Stimulated activated naive CD8-positive, alpha-beta T cell treated with anti-CD3 and anti-CD28 coated beads, Interleukin-15, amount 100 ng/mL, for 72 hours (primary cell): ENCODE measurements around the gene YPEL4.
"Not testable (repeated sequence)": the region's sequence is repeated elsewhere in the genome, so short reads cannot be mapped to it uniquely, and the experiment has no call there.

Source experiments
- ATAC-seq: fragments of 150-1000 bp; cut with Tn5 transposase; 2 replicates; pipeline ENCODE4 v1.10.0; 2021; ENCODE audit warnings: mild to moderate bottlenecking, moderate library complexity
- DNase-seq, 2 donors: peaks; one replicate each; pipeline ENCODE4 v3.0.0; 2021 to 2022
- H3K27ac Mint-ChIP-seq, 2 donors: one replicate each; pipeline ENCODE4 v1.8.0; 2022; ENCODE audit warnings: mild to moderate bottlenecking in 2 of 2, mixed read lengths in 2 of 2, moderate library complexity in 2 of 2
- H3K27me3 Mint-ChIP-seq: one replicate; pipeline ENCODE4 v1.8.0; 2022; ENCODE audit warnings: mixed read lengths
- H3K4me1 Mint-ChIP-seq: one replicate; pipeline ENCODE4 v1.8.0; 2022; ENCODE audit warnings: mild to moderate bottlenecking, mixed read lengths
- H3K4me3 Mint-ChIP-seq, 2 donors: one replicate each; pipeline ENCODE4 v1.8.0; 2022; ENCODE audit warnings: mild to moderate bottlenecking in 2 of 2, mixed read lengths in 2 of 2, moderate library complexity in 1 of 2
- H3K9me3 Mint-ChIP-seq, 2 donors: one replicate each; pipeline ENCODE4 v1.8.0; 2022; ENCODE audit warnings: mixed read lengths in 2 of 2

The YPEL4 gene

GRCh38 chr11:57657194-57658022 lies 7.7 kb upstream of the YPEL4 start, which contains the start of gene CLP1:
TSS of gene CLP1 (plus strand) at chr11:57657762. CDS start at chr11:57659477, 1,715 bp downstream.
- Mint-ChIP-seq H3K9me3 (no peaks in the 10 kb centered on the region), H3K27ac (peak within 1 kb of the TSS; percentile 95 to 99), H3K27me3 (no peaks in the 10 kb centered on the region), H3K4me3 (peak within 1 kb of the TSS; percentile 99 to 100), H3K4me1 (peaks cover 53% of the 10 kb centered on the region)
- peak; percentile 95 to 98 for DNase-seq
- peak; percentile 99 for ATAC-seq

DNA sequence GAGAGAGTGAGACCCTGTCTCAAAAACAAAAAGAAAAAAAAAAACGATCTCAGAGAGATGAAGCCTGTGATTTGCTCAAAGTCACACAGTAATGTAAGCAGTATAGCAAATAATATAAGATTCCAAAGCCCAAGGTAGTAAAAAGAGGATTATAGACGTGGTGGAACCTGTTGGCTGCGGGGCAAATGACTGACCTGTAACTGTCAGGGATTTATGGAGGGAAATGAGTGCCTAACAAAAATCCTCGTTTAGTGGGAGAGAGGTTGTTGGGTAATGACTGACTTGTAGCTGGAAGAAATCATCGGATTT lies 7.1 kb upstream of the YPEL4 start:
- H3K27me3 Mint-ChIP-seq: no peaks in the 10 kb centered on the region
- DNase-seq (no peak), ATAC-seq (no peak)
- H3K27ac Mint-ChIP-seq: peak overlapping the region in 1 of 2 donors; percentile 99
- H3K4me3 Mint-ChIP-seq: peak overlapping the region; percentile 71 to 100
- H3K9me3 Mint-ChIP-seq: no peaks in the 10 kb centered on the region
- peaks cover 49% of the 10 kb centered on the region for H3K4me1 Mint-ChIP-seq

GRCh38 chr11:57653163-57653562 lies 3.5 kb upstream of the YPEL4 start:
- ATAC-seq (no peak), DNase-seq (no peak)
- Mint-ChIP-seq H3K9me3 (no peaks in the 10 kb centered on the region), H3K4me3 (peak overlapping the region; percentile 0 to 62), H3K27ac (no peak overlapping the region), H3K4me1 (peaks cover 52% of the 10 kb centered on the region), H3K27me3 (peaks cover 12% of the 10 kb centered on the region)

GRCh38 chr11:57652662-57653061 lies 3.0 kb upstream of the YPEL4 start:
- Mint-ChIP-seq H3K4me3 (peak overlapping the region; percentile 47 to 62), H3K4me1 (peaks cover 52% of the 10 kb centered on the region), H3K9me3 (no peaks in the 10 kb centered on the region), H3K27me3 (peaks cover 17% of the 10 kb centered on the region), H3K27ac (peak overlapping the region in 1 of 2 donors; percentile 64)
- ATAC-seq (no peak), DNase-seq (no peak)

- DNase-seq, ATAC-seq, H3K9me3 Mint-ChIP-seq, H3K27ac Mint-ChIP-seq: not testable (repeated sequence)
- H3K4me1 Mint-ChIP-seq: peaks cover 53% of the 10 kb centered on the region
- peaks cover 21% of the 10 kb centered on the region for H3K27me3 Mint-ChIP-seq
- H3K4me3 Mint-ChIP-seq: peak overlapping the region; percentile 47 to 62
Measured at GRCh38 chr11:57652230-57652629, 2.5 kb upstream of the YPEL4 start.

DNA sequence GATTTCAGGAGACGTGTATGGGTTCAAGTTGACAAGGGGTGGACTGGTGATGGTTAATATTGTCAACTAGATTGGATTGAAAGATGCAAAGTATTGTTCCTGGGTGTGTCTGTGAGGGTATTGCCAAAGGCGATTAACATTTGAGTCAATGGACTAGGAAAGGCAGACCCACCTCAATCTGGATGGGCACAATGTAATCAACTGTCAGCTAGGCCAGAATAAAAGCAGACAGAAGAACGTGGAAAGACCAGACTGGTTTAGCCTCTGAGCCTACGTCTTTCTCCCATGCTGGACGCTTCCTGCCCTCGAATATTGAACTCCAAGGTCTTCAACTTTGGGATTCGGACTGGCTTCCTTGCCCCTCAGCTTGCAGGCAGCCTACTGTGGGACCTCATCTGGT lies 1.7 kb upstream of the YPEL4 start:
- Mint-ChIP-seq H3K27me3 (peaks cover 29% of the 10 kb centered on the region), H3K27ac (no peak overlapping the region), H3K4me1 (peaks cover 54% of the 10 kb centered on the region), H3K9me3 (no peaks in the 10 kb centered on the region), H3K4me3 (no peak overlapping the region)
- ATAC-seq: no peak
- DNase-seq: no peak

DNA sequence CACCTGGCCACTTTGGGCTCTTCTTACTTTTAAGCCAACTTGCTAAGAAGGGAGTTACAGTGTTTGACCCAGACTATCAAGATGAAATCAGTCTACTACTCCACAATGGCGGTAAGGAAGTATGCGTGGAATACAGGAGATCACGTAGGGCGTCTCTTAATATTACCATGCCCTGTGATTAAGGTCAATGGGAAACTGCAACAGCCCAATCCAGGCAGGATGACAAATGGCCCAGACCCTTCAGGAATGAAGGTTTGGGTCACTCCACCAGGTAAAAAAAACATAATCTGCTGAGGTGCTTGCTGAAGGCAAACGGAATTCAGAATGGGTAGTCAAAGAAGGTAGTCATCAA lies 1.0 kb upstream of the YPEL4 start:
- DNase-seq (no peak), ATAC-seq (no peak)
- Mint-ChIP-seq H3K27me3 (peaks cover 36% of the 10 kb centered on the region), H3K9me3 (no peaks in the 10 kb centered on the region), H3K27ac (no peak overlapping the region), H3K4me1 (peaks cover 61% of the 10 kb centered on the region), H3K4me3 (no peak overlapping the region)

DNA sequence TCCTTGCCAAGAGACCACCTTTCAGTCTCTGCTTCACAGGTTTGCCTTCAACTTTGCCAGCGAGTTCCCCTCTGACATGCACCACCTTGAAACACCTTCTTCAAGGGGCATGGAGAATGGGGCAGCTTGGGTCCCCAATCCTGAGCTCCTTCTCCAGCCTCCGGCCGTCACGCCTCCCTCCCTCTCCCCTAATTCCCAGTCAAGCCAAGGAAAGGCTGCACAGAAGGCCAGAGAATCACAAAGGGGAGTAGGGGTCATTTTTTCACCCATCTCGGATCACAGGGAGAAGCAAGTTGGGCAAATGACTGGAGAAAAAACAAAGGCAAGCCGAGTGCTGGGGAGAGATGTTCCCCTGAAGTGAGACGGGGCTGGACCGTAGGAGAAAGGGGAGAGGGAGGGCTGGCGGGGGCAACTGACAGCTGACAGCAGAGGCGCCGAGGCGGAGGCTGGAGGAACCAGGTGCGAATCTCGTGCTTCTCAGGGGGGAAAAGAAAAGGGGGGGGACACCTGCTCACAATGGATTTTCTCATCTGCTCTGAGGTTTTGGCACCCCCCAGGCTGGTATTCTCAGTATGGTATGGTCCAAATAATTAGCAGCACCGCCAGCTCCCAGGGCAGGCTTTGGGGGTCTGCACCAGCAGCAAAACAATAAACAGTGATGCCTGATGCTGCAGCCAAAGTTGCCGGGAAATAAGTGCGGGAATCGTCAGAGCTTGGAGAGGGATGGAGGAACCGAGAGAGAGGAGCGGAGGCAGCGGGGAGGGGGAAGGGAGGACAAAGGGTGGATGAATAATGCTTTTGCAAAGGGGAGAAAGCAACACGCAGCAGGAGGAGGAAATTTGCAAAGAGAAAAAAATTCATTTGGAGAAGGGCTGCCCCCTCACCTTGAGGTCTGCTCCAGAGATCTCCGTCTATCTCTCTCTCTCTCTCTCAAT lies 644 bp downstream of the YPEL4 start:
- ATAC-seq: peak; percentile 16
- H3K9me3 Mint-ChIP-seq: no peaks in the 10 kb centered on the region
- no peak for DNase-seq
- peaks cover 43% of the 10 kb centered on the region for H3K27me3 Mint-ChIP-seq
- peak overlapping the region; percentile 84 to 88 for H3K27ac Mint-ChIP-seq
- H3K4me3 Mint-ChIP-seq: peak overlapping the region; percentile 93 to 99
- H3K4me1 Mint-ChIP-seq: peaks cover 70% of the 10 kb centered on the region

- Mint-ChIP-seq H3K4me3 (peak overlapping the region; percentile 93 to 99), H3K27me3 (peaks cover 48% of the 10 kb centered on the region), H3K27ac (no peak overlapping the region), H3K9me3 (no peaks in the 10 kb centered on the region), H3K4me1 (peaks cover 67% of the 10 kb centered on the region)
- DNase-seq (no peak), ATAC-seq (no peak)
Measured at GRCh38 chr11:57647960-57648800, 1.5 kb downstream of the YPEL4 start.

DNA sequence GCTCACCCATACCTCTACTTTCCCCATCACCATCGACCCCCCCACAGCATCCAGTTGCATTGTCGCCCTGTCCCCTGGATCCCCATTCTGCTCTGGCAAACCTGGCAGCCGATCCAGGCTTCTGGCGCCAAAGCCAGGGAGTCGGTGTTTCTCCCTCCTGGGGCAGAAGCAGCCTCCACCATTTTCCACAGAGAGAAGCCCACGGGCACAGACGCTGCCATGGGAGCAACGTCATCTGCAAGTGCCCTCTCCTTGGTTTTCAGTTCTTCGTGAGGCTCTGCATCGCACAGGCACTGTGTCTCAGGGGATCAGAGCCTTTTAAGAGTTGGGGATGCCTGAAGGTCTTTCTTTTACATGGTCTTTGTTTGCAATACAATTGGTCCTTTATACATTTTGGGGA lies 2.3 kb downstream of the YPEL4 start:
- DNase-seq (no peak), ATAC-seq (no peak)
- H3K9me3 Mint-ChIP-seq: no peaks in the 10 kb centered on the region
- no peak overlapping the region for H3K4me3 Mint-ChIP-seq
- H3K4me1 Mint-ChIP-seq: peaks cover 62% of the 10 kb centered on the region
- no peak overlapping the region for H3K27ac Mint-ChIP-seq
- H3K27me3 Mint-ChIP-seq: peaks cover 51% of the 10 kb centered on the region

- no peak for DNase-seq
- Mint-ChIP-seq H3K4me1 (peaks cover 62% of the 10 kb centered on the region), H3K4me3 (peak overlapping the region in 1 of 2 donors; percentile 67), H3K27ac (no peak overlapping the region), H3K9me3 (no peaks in the 10 kb centered on the region), H3K27me3 (peaks cover 51% of the 10 kb centered on the region)
- ATAC-seq: no peak
Measured at GRCh38 chr11:57646799-57647303, 2.9 kb downstream of the YPEL4 start.

DNA sequence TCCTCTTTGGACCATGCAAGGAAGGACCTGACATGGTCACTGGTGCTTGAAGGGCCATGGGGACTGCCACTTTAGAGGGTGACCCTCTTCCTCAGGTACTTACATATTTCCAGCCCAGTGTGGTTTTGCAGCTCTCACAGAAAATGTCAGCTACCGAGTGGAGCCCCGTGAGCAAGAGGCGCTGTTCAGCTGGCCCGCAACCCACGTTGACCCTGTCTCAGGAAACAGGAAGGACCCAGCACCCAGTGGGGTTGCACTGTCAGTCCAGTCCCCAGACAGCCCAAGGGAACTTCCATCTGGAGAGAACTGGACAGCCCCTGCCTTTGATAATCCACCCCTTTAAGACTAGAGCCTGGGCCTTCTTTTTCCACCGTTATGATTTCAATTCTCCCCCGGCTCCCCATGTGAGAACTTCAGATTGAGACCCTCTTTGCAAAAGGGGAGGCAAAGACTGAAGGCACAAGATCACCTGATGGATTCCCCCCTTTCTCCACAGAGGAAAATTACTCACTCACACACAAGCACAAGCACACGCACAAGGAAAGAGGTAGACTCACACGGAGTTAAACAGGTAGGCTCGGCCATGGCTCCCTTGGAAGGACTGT lies 3.4 kb downstream of the YPEL4 start:
- peaks cover 51% of the 10 kb centered on the region for H3K27me3 Mint-ChIP-seq

GRCh38 chr11:57645689-57646085 lies 4.0 kb downstream of the YPEL4 start:
- Mint-ChIP-seq H3K27me3 (peaks cover 53% of the 10 kb centered on the region), H3K4me1 (peaks cover 58% of the 10 kb centered on the region)

More for the DNA sequence above, 3.4 kb downstream of the YPEL4 start:
- no peak overlapping the region for H3K27ac Mint-ChIP-seq
- H3K4me3 Mint-ChIP-seq: peak overlapping the region in 1 of 2 donors; percentile 67
- H3K4me1 Mint-ChIP-seq: peaks cover 62% of the 10 kb centered on the region
- no peaks in the 10 kb centered on the region for H3K9me3 Mint-ChIP-seq
- DNase-seq (no peak), ATAC-seq (no peak)

DNA sequence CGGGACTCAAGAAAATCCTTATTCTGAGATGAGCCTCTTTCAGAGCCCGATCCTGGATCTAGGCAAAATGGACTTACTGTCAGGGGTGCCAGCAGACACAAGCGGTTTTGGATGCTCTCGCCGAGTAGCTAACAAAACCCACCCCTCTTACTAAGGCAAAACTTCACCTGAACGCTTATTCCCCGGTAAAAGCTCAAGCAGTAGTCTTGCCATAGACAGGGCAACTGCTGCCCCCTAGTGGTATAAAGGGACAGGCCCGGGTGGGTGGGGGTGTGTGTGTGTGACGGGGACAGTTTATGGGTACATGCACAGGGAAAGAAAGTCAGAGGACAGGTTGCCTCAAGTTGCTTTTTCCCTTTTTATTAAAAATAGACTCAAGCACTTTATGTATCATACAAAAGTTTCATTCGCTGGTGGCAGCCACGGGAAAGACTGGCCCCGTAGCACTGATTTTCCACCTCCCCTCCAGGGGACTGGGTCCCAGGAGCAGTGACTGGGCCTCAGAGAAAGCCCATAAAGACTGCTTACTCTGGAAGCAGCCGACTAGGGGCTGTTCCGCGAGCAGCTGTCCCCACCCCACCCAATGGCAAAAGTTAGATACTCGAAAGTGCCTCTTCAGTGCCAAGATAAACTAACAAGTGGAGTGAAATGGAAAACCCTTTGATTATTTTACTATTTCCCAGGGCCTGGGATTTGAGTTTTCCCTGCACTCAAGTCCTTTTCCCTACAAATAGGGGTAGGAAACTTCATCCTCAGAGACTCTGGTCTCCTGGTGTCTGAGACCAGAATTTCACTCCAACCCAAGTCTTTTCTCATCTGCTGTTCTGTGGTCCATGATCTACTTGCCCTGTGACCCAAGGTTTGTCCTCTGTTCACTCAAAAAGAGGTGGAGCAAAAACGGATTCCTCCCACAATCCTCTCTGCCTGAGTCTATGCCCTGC lies 4.7 kb downstream of the YPEL4 start:
- Mint-ChIP-seq H3K27ac (no peak overlapping the region), H3K4me3 (no peak overlapping the region), H3K9me3 (no peaks in the 10 kb centered on the region), H3K27me3 (peaks cover 59% of the 10 kb centered on the region), H3K4me1 (peaks cover 58% of the 10 kb centered on the region)
- DNase-seq (peak; percentile 83 to 85), ATAC-seq (peak; percentile 88)

More at GRCh38 chr11:57645689-57646085, 4.0 kb downstream of the YPEL4 start:
- no peaks in the 10 kb centered on the region for H3K9me3 Mint-ChIP-seq
- no peak overlapping the region for H3K27ac Mint-ChIP-seq
- DNase-seq (no peak), ATAC-seq (no peak)
- no peak overlapping the region for H3K4me3 Mint-ChIP-seq
